ENCODE measurements around the gene CACNA1E. TPM values are rescaled to one million over a fixed set of nuclear protein-coding genes. Genes with fewer than 3 reads are reported as not detected.
"Not testable (repeated sequence)": the region's sequence is repeated elsewhere in the genome, so short reads cannot be mapped to it uniquely, and the experiment has no call there.

Gene CACNA1E
- polyA plus RNA-seq, 6 donors from 2014 or later: not detected

DNA sequence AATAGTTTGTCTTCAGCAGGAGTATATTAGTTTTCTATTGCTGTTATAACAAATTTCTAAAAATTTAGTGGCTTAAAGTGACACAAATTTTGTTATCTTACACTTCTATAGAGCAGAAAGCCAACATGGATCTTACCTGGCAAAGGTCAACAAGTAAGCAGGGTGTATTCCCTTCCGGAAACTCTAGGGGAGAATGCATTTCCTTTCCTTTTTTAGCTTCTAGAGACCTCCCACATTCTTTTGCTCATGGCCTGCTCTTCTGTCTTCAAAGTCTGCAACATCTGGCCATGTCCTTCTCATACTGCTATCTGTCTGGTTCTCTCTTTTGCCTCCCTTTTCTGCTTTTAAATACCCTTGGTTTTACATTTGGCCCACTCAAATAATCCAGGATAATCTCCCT, 335.6 kb downstream of the CACNA1E start:
- no peak overlapping the region for H3K4me3 Mint-ChIP-seq
- H3K9me3 Mint-ChIP-seq: peaks cover 0 to 9% (median 3%) of the 10 kb centered on the region in 7 donors
- H3K4me1 Mint-ChIP-seq: no peaks in the 10 kb centered on the region
- ATAC-seq (ENCODE audit: low read depth in 2 of 2) (no peak), DNase-seq (no peak)
- H3K36me3 Mint-ChIP-seq: peaks cover 0 to 7% of the 10 kb centered on the region in 2 donors
- H3K27me3 Mint-ChIP-seq: peaks cover 13 to 16% (median 13%) of the 10 kb centered on the region in 3 donors
- no peak overlapping the region for H3K27ac Mint-ChIP-seq

- Mint-ChIP-seq H3K4me1 (no peaks in the 10 kb centered on the region), H3K27ac (no peak overlapping the region), H3K4me3 (no peak overlapping the region), H3K27me3 (peaks cover 13 to 16% (median 13%) of the 10 kb centered on the region in 3 donors), H3K36me3 (peaks cover under 1 to 9% of the 10 kb centered on the region in 2 donors), H3K9me3 (peaks cover 2 to 12% (median 8%) of the 10 kb centered on the region in 7 donors)
- DNase-seq: no peak
- ATAC-seq (ENCODE audit: low read depth in 2 of 2): no peak
Measured at GRCh38 chr1:181821701-181822100, 338.4 kb downstream of the CACNA1E start.

- not testable (repeated sequence) for DNase-seq; H3K27me3 Mint-ChIP-seq; H3K4me3 Mint-ChIP-seq; H3K27ac Mint-ChIP-seq; ATAC-seq (ENCODE audit: low read depth in 2 of 2); H3K4me1 Mint-ChIP-seq
- H3K36me3 Mint-ChIP-seq: peaks cover 2 to 17% of the 10 kb centered on the region in 2 donors
- peaks cover 10 to 47% (median 27%) of the 10 kb centered on the region in 7 donors for H3K9me3 Mint-ChIP-seq
Measured at GRCh38 chr1:181832173-181832880, 349.0 kb downstream of the CACNA1E start.

GRCh38 chr1:181846001-181846645, 362.8 kb downstream of the CACNA1E start:
- Mint-ChIP-seq H3K27ac (no peak overlapping the region), H3K27me3 (peaks cover 0 to 5% (median 4%) of the 10 kb centered on the region in 3 donors), H3K36me3 (no peaks in the 10 kb centered on the region), H3K4me3 (no peak overlapping the region), H3K4me1 (no peaks in the 10 kb centered on the region), H3K9me3 (peaks cover 0 to 15% (median 6%) of the 10 kb centered on the region in 7 donors)
- ATAC-seq (ENCODE audit: low read depth in 2 of 2): no peak
- no peak for DNase-seq

GRCh38 chr1:181846681-181847080, 363.4 kb downstream of the CACNA1E start:
- Mint-ChIP-seq H3K36me3 (no peaks in the 10 kb centered on the region), H3K4me3 (no peak overlapping the region), H3K9me3 (peaks cover 0 to 15% (median 6%) of the 10 kb centered on the region in 7 donors), H3K4me1 (no peaks in the 10 kb centered on the region), H3K27me3 (peaks cover 0 to 5% (median 4%) of the 10 kb centered on the region in 3 donors), H3K27ac (no peak overlapping the region)
- DNase-seq (no peak), ATAC-seq (ENCODE audit: low read depth in 2 of 2) (no peak)

DNA sequence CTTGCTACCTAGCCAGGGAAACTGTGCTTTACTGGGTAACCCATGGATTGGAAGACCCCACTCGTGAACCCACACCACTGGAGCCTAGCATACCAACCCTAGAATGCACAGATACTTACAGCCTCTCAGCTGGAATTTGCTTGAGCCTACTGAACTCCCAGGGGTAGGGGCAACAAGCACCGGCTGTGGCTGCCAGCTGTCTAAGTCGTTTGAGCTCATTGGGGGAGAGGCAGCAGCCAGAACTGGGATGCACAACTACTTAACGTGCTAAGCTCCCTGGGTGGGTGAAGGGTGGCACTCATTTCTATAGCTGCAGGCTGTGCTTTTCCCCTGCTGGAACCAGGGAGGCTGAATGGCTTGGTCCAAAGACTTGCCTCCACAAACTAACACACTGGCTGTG, 365.8 kb downstream of the CACNA1E start:
- H3K27me3 Mint-ChIP-seq: peaks cover 0 to 5% (median 4%) of the 10 kb centered on the region in 3 donors
- no peaks in the 10 kb centered on the region for H3K36me3 Mint-ChIP-seq
- H3K4me1 Mint-ChIP-seq: no peaks in the 10 kb centered on the region
- DNase-seq: no peak
- H3K27ac Mint-ChIP-seq: no peak overlapping the region
- H3K4me3 Mint-ChIP-seq: no peak overlapping the region
- H3K9me3 Mint-ChIP-seq: peaks cover 5 to 25% (median 10%) of the 10 kb centered on the region in 7 donors
- no peak for ATAC-seq (ENCODE audit: low read depth in 2 of 2)

DNA sequence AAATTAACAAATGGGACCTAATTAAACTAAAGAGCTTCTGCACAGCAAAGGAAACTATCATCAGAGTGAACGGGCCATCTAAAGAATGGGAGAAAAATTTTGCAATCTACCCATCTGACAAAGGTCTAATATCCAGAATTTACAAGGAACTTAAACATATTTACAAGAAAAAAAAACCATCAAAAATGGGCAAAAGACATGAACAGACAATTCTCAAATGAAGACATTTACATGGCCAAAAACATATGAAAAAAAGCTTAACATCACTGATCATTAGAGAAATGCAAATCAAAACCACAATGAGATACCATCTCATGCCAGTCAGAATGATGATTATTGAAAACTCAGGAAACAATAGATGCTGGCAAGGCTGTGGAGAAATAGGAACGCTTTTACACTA, 370.9 kb downstream of the CACNA1E start:
- not testable (repeated sequence) for H3K27ac Mint-ChIP-seq; DNase-seq; H3K27me3 Mint-ChIP-seq; ATAC-seq (ENCODE audit: low read depth in 2 of 2); H3K36me3 Mint-ChIP-seq; H3K4me3 Mint-ChIP-seq; H3K4me1 Mint-ChIP-seq
- H3K9me3 Mint-ChIP-seq: peaks cover 10 to 21% (median 17%) of the 10 kb centered on the region in 7 donors

- ATAC-seq (ENCODE audit: low read depth in 2 of 2) (no peak), DNase-seq (no peak)
- no peak overlapping the region for H3K27ac Mint-ChIP-seq
- no peaks in the 10 kb centered on the region for H3K36me3 Mint-ChIP-seq
- H3K4me1 Mint-ChIP-seq: no peaks in the 10 kb centered on the region
- peaks cover 10 to 18% (median 16%) of the 10 kb centered on the region in 7 donors for H3K9me3 Mint-ChIP-seq
- H3K27me3 Mint-ChIP-seq: peaks cover 0 to 8% (median 5%) of the 10 kb centered on the region in 3 donors
- no peak overlapping the region for H3K4me3 Mint-ChIP-seq
Measured at GRCh38 chr1:181855380-181855779, 372.1 kb downstream of the CACNA1E start.

Data from naive B cell (primary cell).